ENCODE results near the gene MOXD1.
"Not testable (repeated sequence)": the region's sequence is repeated elsewhere in the genome, so short reads cannot be mapped to it uniquely, and the experiment has no call there.

The MOXD1 gene

GRCh38 chr6:132354517-132355167 lies 46.6 kb downstream of the MOXD1 start:
- H3K9ac ChIP-seq (ENCODE audit: low read length) = 0 out of 2 replicates have a peak overlapping the region, but pooled peaks have one; percentile 6
- 0 out of 2 replicates have a peak, but pooled peaks cover 4% of the 10 kb centered on the region for H3K9me3 ChIP-seq (ENCODE audit: insufficient read depth, low read length)
- peak overlapping the region; percentile 37 for H3K4me2 ChIP-seq (ENCODE audit: low read depth, low read length, poor library complexity, severe bottlenecking)
- no peaks in the 10 kb centered on the region for H3K27me3 ChIP-seq (ENCODE audit: low read length)
- no peaks in the 10 kb centered on the region for H3K9me2 ChIP-seq (replicated peaks; ENCODE audit: insufficient read depth, low read length)
- peaks cover 11% of the 10 kb centered on the region; the same call in 1 of the 2 replicates for H3F3A ChIP-seq (ENCODE audit: insufficient read depth)
- H3K79me2 ChIP-seq (ENCODE audit: insufficient read depth, low read length) = no peaks in the 10 kb centered on the region
- no peak overlapping the region for H2AFZ ChIP-seq (ENCODE audit: low read depth, low read length, severe bottlenecking)
- no peaks in the 10 kb centered on the region for H3K36me3 ChIP-seq (ENCODE audit: low read length)
- H3K4me3 ChIP-seq (ENCODE audit: insufficient read depth, low read length, poor library complexity, severe bottlenecking) = no peak overlapping the region
- H4K20me1 ChIP-seq (ENCODE audit: low read depth, low read length) = no peaks in the 10 kb centered on the region
- no peak for TF ChIP-seq CTCF (IDR thresholded peaks at IDR 0.05; ENCODE audit: insufficient read depth, low read length, poor library complexity, severe bottlenecking)
- no peak for TF ChIP-seq EZH2phosphoT487 (conservative IDR thresholded peaks at IDR 0.05; ENCODE audit: low read length)
- H3K27ac ChIP-seq (ENCODE audit: low read depth, low read length) = peak overlapping the region; percentile 66

GRCh38 chr6:132351986-132352385 lies 49.3 kb downstream of the MOXD1 start:
- peak overlapping the region; percentile 9 for H3K4me3 ChIP-seq (ENCODE audit: insufficient read depth, low read length, poor library complexity, severe bottlenecking)
- H3K36me3 ChIP-seq (ENCODE audit: low read length); H2AFZ ChIP-seq (ENCODE audit: low read depth, low read length, severe bottlenecking); H3K9me2 ChIP-seq (replicated peaks; ENCODE audit: insufficient read depth, low read length); H3K9me3 ChIP-seq (ENCODE audit: insufficient read depth, low read length); H3K27me3 ChIP-seq (ENCODE audit: low read length); H4K20me1 ChIP-seq (ENCODE audit: low read depth, low read length); H3K9ac ChIP-seq (ENCODE audit: low read length); H3K79me2 ChIP-seq (ENCODE audit: insufficient read depth, low read length): not testable (repeated sequence)
- peak overlapping the region; percentile 34; the same call in 1 of the 2 replicates for H3K27ac ChIP-seq (ENCODE audit: low read depth, low read length)
- H3F3A ChIP-seq (ENCODE audit: insufficient read depth) = peaks cover 11% of the 10 kb centered on the region; the same call in 1 of the 2 replicates
- H3K4me2 ChIP-seq (ENCODE audit: low read depth, low read length, poor library complexity, severe bottlenecking) = peak overlapping the region; percentile 37

DNA sequence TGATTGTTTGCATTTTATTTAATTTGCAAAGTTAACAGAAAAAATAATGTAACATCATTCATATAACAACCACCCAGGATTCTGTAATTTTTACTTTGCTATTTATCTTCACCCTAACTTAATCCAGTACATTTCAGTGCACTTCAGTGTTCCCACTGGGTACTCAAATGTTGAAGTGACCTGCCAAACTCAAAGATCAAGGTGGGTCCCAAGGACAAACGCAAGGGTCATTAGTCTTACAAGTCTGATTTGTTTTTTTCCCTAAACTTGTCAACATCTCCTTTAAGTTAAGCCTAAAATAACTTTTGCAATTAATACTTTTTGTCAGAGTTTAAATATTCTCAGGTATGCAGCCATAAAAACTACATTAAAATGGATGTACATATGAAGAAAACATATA lies 53.0 kb downstream of the MOXD1 start:
- H3K27ac ChIP-seq (ENCODE audit: low read depth, low read length) = no peak overlapping the region
- no peaks in the 10 kb centered on the region for H3K27me3 ChIP-seq (ENCODE audit: low read length)
- no peak overlapping the region for H3K4me2 ChIP-seq (ENCODE audit: low read depth, low read length, poor library complexity, severe bottlenecking)
- H3K4me3 ChIP-seq (ENCODE audit: insufficient read depth, low read length, poor library complexity, severe bottlenecking) = no peak overlapping the region
- no peak overlapping the region for H3K9ac ChIP-seq (ENCODE audit: low read length)
- no peaks in the 10 kb centered on the region for H4K20me1 ChIP-seq (ENCODE audit: low read depth, low read length)
- H3K79me2 ChIP-seq (ENCODE audit: insufficient read depth, low read length) = no peaks in the 10 kb centered on the region
- H2AFZ ChIP-seq (ENCODE audit: low read depth, low read length, severe bottlenecking) = no peak overlapping the region
- no peak for TF ChIP-seq CTCF (IDR thresholded peaks at IDR 0.05; ENCODE audit: insufficient read depth, low read length, poor library complexity, severe bottlenecking)
- TF ChIP-seq EZH2phosphoT487 (conservative IDR thresholded peaks at IDR 0.05; ENCODE audit: low read length) = no peak
- no peaks in the 10 kb centered on the region for H3F3A ChIP-seq (ENCODE audit: insufficient read depth)
- H3K9me2 ChIP-seq (replicated peaks; ENCODE audit: insufficient read depth, low read length) = no peaks in the 10 kb centered on the region
- 0 out of 2 replicates have a peak, but pooled peaks cover 3% of the 10 kb centered on the region for H3K36me3 ChIP-seq (ENCODE audit: low read length)
- peaks cover 15% of the 10 kb centered on the region; the same call in 1 of the 2 replicates for H3K9me3 ChIP-seq (ENCODE audit: insufficient read depth, low read length)

GRCh38 chr6:132344811-132345210 lies 56.5 kb downstream of the MOXD1 start:
- Histone ChIP-seq H3K79me2 (ENCODE audit: insufficient read depth, low read length) (no peaks in the 10 kb centered on the region), H3K27me3 (ENCODE audit: low read length) (no peaks in the 10 kb centered on the region), H3K9ac (ENCODE audit: low read length) (no peak overlapping the region), H3K4me3 (ENCODE audit: insufficient read depth, low read length, poor library complexity, severe bottlenecking) (no peak overlapping the region), H3K4me2 (ENCODE audit: low read depth, low read length, poor library complexity, severe bottlenecking) (no peak overlapping the region), H3K9me3 (ENCODE audit: insufficient read depth, low read length) (peaks cover 14% of the 10 kb centered on the region; the same call in 1 of the 2 replicates), H3K36me3 (ENCODE audit: low read length) (0 out of 2 replicates have a peak, but pooled peaks cover 3% of the 10 kb centered on the region), H4K20me1 (ENCODE audit: low read depth, low read length) (no peaks in the 10 kb centered on the region), H3F3A (ENCODE audit: insufficient read depth) (no peaks in the 10 kb centered on the region), H3K9me2 (replicated peaks; ENCODE audit: insufficient read depth, low read length) (no peaks in the 10 kb centered on the region), H2AFZ (ENCODE audit: low read depth, low read length, severe bottlenecking) (no peak overlapping the region), H3K27ac (ENCODE audit: low read depth, low read length) (no peak overlapping the region)
- no peak for TF ChIP-seq CTCF (IDR thresholded peaks at IDR 0.05; ENCODE audit: insufficient read depth, low read length, poor library complexity, severe bottlenecking)
- no peak for TF ChIP-seq EZH2phosphoT487 (conservative IDR thresholded peaks at IDR 0.05; ENCODE audit: low read length)

Data from SU-DHL-6 (cell line).